Effector memory CD8-positive, alpha-beta T cell (primary cell): ENCODE results near the gene UBE2H.

Source experiments
- ATAC-seq: fragments of 150-1000 bp; cut with Tn5 transposase; replicated peaks from 2 replicates; pipeline ENCODE4 v1.10.0; 2021; ENCODE audit warnings: mild to moderate bottlenecking, moderate library complexity
- DNase-seq, 3 experiments: peaks; one replicate each; pipeline ENCODE4 v3.0.0; 2021
- H3K27ac Mint-ChIP-seq, 2 donors: one replicate each; pipeline ENCODE4 v1.8.0; 2022; ENCODE audit warnings: mild to moderate bottlenecking in 2 of 2, mixed read lengths in 2 of 2, moderate library complexity in 2 of 2
- H3K27me3 Mint-ChIP-seq, 2 donors: one replicate each; pipeline ENCODE4 v1.8.0; 2022; ENCODE audit warnings: mixed read lengths in 2 of 2
- H3K36me3 Mint-ChIP-seq: one replicate; pipeline ENCODE4 v1.8.0; 2022; ENCODE audit warnings: mild to moderate bottlenecking, moderate library complexity, mixed read lengths; ENCODE audit not compliant: insufficient read depth
- H3K4me1 Mint-ChIP-seq, 2 donors: one replicate each; pipeline ENCODE4 v1.8.0; 2022; ENCODE audit warnings: low read depth in 2 of 2, mixed read lengths in 2 of 2
- H3K4me3 Mint-ChIP-seq, 2 donors: one replicate each; pipeline ENCODE4 v1.8.0; 2022; ENCODE audit warnings: mild to moderate bottlenecking in 2 of 2, mixed read lengths in 2 of 2, moderate library complexity in 2 of 2
- H3K9me3 Mint-ChIP-seq, 2 donors: one replicate each; pipeline ENCODE4 v1.8.0; 2022; ENCODE audit warnings: mixed read lengths in 2 of 2

UBE2H gene

DNA sequence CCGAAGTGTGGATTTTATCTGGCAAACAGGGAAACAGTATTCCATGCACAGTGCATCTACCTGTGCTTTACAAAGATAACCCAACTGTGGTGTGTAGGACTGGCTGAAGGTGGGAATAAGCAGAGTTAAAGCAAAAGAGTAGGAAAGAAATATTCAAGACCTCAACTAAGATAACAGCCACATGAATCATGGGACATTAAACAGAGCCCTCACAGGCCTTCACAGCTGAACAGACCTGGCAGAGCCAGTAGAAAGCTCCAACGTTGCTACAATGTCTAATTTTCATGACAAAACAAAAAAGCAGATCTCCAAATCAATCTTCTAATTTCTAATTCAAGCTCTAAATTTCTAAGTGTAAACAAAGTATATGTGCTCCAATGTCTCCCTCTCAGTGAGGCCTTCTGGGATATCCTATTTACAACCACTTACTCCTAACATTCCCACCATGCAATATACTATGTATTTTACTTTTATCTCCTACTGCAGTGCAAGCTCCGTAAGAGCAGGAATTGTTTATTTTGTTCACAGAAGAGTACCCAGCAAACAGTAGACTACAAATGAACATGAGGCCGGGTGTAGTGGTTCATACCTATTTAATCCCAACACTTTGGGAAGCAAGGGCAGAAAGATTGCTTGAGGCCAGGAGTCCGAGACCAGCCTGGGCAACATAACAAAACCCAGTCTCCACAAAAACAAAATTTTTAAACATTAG is 63.5 kb downstream of the UBE2H start:
- Mint-ChIP-seq H3K4me1 (peaks cover 1 to 3% of the 10 kb centered on the region in 2 donors), H3K27ac (peak overlapping the region in 1 of 2 donors; percentile 62), H3K36me3 (peaks cover 27% of the 10 kb centered on the region), H3K4me3 (no peak overlapping the region), H3K27me3 (no peaks in the 10 kb centered on the region), H3K9me3 (no peaks in the 10 kb centered on the region)
- DNase-seq = no peak
- no peak for ATAC-seq

DNA sequence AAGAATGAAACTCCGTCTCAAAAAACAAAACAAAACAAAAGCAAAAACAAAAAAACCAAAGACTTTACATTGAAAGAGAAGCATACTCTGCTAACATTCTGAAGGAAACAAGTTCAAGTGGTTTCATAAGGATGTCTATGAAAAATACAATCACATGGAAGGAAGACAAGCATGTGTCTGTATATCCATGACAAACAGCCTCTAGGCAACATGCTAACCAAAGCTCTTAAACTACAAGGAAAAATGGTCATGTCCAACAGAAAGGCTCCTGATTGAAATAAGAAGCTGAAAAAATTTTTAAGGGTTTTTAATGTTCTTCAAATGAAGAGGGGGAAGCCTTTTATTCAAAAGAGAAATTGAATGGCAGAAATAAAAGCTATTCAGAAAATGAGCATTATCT is 64.9 kb downstream of the UBE2H start:
- no peak overlapping the region for H3K27ac Mint-ChIP-seq
- no peak overlapping the region for H3K4me3 Mint-ChIP-seq
- DNase-seq (no peak), ATAC-seq (no peak)
- peaks cover 0 to 1% of the 10 kb centered on the region in 2 donors for H3K4me1 Mint-ChIP-seq
- H3K36me3 Mint-ChIP-seq = peaks cover 27% of the 10 kb centered on the region
- H3K27me3 Mint-ChIP-seq = no peaks in the 10 kb centered on the region
- no peaks in the 10 kb centered on the region for H3K9me3 Mint-ChIP-seq

DNA sequence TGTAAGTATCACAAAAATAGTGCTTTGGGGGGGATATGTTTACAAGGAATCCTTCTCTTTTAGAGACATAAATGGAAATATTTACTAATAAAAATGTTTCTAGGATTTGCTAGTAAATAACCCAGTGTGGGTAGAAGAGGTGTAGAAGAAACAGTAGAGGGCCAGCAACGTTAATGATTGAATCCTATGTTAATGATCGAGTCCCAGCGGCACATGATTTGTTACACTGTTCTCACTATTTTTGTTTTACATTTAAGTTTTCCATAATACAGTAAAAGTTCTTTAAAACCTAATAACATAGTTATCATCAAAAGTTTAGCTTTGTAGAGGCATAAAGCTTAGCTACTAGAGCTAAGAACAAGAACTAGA is 66.0 kb downstream of the UBE2H start:
- H3K4me3 Mint-ChIP-seq = no peak overlapping the region
- H3K27me3 Mint-ChIP-seq = no peaks in the 10 kb centered on the region
- H3K9me3 Mint-ChIP-seq = no peaks in the 10 kb centered on the region
- H3K4me1 Mint-ChIP-seq = peaks cover 3 to 4% of the 10 kb centered on the region in 2 donors
- peak overlapping the region in 1 of 2 donors; percentile 6 for H3K27ac Mint-ChIP-seq
- ATAC-seq (no peak), DNase-seq (no peak)
- peaks cover 20% of the 10 kb centered on the region for H3K36me3 Mint-ChIP-seq

DNA sequence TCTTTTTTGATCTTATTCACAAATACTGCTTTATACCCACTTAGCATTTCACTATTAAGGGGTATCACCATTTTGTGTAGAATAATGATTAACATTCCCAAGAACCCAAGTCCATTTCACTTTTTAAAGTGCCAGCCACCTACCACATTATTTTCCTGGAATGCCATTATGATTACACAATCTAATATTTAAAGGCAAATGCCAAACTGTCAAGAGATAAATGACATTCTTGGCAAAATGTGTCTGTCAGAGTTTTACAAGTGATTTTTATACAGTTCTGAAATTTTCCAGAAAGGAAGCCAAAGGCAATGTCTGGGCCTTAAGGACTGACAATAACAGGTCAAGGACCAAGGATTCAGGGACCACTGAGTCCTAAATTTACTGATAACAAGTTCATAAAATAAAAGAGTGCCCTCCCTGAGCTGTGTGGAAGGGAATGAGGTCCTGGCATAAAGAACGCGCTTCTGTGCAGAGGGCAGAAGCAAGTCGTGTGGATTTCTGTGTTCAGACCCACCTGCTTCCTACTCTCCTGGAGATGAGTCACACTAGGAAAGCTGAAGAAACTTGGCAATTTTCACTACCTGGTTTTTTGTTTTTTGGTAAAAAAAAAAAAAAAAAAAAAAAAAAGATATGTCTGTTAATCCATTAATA is 66.5 kb downstream of the UBE2H start:
- Mint-ChIP-seq H3K27ac (peak overlapping the region in 1 of 2 donors; percentile 6), H3K4me1 (peaks cover 5 to 7% of the 10 kb centered on the region in 2 donors), H3K4me3 (no peak overlapping the region), H3K9me3 (no peaks in the 10 kb centered on the region), H3K27me3 (no peaks in the 10 kb centered on the region), H3K36me3 (peaks cover 19% of the 10 kb centered on the region)
- no peak for DNase-seq
- ATAC-seq = no peak

DNA sequence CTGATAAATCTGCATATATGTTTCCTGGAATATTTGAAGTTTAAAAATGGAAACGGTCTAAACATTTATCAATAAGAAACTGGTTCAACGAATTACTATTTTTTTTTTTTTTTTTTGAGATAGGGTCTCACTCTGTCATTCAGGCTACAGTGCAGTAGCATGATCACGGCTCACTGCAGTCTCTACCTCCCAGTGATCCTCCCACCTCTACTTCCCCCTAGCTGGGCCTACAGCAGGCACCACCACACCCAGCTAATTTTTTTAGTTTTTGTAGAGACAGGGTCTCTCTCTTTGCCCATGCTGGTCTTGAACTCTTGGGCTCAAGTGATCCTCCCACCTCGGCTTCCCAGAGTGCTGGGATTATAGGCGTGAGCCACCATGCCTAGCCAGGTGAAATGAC is 68.3 kb downstream of the UBE2H start:
- H3K27ac Mint-ChIP-seq = no peak overlapping the region
- H3K4me3 Mint-ChIP-seq = no peak overlapping the region
- DNase-seq = no peak
- H3K27me3 Mint-ChIP-seq = no peaks in the 10 kb centered on the region
- H3K9me3 Mint-ChIP-seq = no peaks in the 10 kb centered on the region
- ATAC-seq = no peak
- peaks cover 13 to 14% of the 10 kb centered on the region in 2 donors for H3K4me1 Mint-ChIP-seq
- H3K36me3 Mint-ChIP-seq = peaks cover 22% of the 10 kb centered on the region

DNA sequence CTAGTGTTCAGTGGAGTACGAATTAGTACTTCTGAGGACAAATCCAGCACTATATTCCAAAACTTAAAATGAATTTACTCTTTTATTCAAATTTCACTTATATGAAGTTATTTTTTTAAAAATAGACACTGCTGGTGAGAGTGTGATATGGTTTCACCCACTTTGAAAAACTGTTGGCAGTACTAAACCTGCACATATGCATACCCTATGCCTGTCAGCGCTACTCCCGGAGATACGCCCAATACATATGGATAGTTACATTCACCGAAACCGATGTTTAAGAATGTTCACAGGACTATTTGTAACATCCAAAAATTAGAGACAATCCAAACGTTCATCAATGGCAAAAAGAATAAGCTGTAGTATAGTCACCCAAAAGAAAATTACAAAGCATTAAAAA is 69.6 kb downstream of the UBE2H start:
- no peak for DNase-seq
- peaks cover 25% of the 10 kb centered on the region for H3K36me3 Mint-ChIP-seq
- ATAC-seq = no peak
- H3K27ac Mint-ChIP-seq = no peak overlapping the region
- no peaks in the 10 kb centered on the region for H3K27me3 Mint-ChIP-seq
- H3K4me3 Mint-ChIP-seq = no peak overlapping the region
- H3K4me1 Mint-ChIP-seq = peaks cover 14 to 15% of the 10 kb centered on the region in 2 donors
- H3K9me3 Mint-ChIP-seq = no peaks in the 10 kb centered on the region

DNA sequence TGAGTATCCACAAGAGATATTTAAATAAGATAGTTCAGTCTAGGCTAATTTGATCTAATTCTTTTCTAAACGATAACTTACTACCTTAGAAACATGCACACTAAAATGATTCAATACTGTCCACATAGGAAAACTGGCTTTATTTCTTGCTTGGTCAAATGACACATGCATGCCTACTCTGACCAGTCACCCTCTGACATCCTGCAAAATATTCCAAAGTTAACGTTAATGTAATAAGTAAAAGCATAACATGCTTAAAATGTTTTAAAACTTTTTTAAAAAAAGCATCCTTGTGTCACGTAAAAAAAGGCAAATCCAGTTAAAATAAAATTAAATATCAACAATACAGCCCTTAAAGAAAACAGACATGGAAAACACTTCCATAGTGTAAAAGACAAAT is 70.2 kb downstream of the UBE2H start:
- DNase-seq = no peak
- Mint-ChIP-seq H3K27ac (no peak overlapping the region), H3K4me1 (peaks cover 14 to 15% of the 10 kb centered on the region in 2 donors), H3K27me3 (no peaks in the 10 kb centered on the region), H3K4me3 (no peak overlapping the region), H3K36me3 (peaks cover 27% of the 10 kb centered on the region), H3K9me3 (no peaks in the 10 kb centered on the region)
- no peak for ATAC-seq

DNA sequence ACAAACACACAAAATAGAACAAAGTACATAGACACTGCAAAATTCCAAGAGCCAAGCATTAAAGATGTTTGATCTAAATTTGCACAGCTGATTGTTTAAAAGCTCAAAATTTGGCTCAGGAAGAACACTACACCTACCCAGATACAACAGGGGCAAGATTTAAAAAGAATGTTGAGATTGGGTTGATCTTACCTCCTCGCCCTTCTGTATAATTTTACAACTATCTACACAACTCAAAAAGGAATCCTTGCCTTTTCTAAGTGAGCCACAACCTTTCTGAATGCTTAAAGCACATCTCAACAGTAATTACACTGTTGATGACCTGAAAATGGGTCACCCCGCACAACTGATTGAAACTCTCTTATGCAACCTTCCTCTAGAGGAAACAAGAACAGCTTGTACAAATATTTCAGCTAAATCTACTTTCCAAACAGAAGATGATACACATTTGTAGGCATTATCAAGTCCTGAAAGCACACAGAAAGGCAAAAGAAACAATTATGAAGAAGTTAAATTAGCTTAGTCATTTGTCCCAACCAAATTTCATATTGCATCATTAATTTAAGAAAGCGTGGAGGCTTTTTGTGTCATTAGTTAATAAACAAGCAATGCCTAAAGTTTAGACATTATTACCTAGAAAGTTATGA is 75.5 kb downstream of the UBE2H start:
- no peak for DNase-seq
- H3K27me3 Mint-ChIP-seq = no peaks in the 10 kb centered on the region
- H3K4me3 Mint-ChIP-seq = no peak overlapping the region
- peaks cover 27 to 29% of the 10 kb centered on the region in 2 donors for H3K4me1 Mint-ChIP-seq
- peaks cover 18% of the 10 kb centered on the region for H3K36me3 Mint-ChIP-seq
- no peaks in the 10 kb centered on the region for H3K9me3 Mint-ChIP-seq
- no peak for ATAC-seq
- H3K27ac Mint-ChIP-seq = no peak overlapping the region

DNA sequence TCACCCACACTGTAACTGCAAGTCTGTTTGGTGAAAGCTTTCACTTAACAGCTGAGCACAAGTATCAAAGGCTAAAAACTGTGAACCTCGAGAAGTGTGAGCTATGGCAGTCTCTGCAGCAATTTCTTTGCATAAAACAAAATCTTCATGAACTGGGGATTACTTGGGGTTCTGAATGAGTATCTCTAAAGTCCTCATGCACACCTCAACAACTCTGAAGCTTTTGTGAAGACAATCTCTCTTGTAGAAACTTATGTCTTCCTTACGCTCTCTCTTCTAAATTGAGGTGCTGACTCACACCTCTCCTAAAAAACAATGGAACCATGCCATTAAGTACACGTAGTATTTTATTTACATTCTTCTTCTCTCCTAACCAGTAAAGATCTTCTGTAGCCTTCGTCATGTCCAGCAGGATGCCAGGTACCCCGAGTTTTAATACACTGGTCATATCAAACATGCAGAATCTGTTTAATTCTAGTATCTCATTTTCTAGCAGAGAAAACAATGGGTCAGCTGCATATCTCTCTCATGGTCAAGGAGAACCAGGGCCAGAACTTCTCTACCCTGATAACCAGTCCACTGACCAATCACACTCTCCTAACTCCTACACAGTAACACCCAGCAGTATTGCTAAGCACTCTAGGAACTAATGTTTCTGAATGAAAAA is 76.9 kb downstream of the UBE2H start:
- Mint-ChIP-seq H3K36me3 (peaks cover 13% of the 10 kb centered on the region), H3K27ac (no peak overlapping the region), H3K9me3 (no peaks in the 10 kb centered on the region), H3K4me1 (peaks cover 21 to 29% of the 10 kb centered on the region in 2 donors), H3K27me3 (no peaks in the 10 kb centered on the region), H3K4me3 (no peak overlapping the region)
- DNase-seq (no peak), ATAC-seq (no peak)

DNA sequence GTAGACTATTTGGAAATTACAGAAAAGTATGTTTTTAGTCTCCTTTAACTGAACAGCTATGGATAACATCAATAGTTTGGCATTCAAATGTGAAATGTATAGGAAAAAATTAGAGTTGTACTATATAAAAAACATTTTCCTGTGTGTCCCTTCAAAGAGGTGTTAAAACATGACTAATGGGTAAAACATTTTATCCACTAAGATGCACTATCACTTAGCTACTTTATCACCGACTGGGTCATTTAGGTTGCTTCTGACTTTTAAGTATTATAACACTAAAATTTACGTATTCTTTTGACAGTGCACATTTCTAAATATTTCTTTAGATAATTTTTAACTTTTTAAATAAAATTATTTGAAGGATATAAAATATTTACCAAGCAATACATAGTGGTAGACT is 77.6 kb downstream of the UBE2H start:
- ATAC-seq = no peak
- Mint-ChIP-seq H3K4me1 (peaks cover 22 to 31% of the 10 kb centered on the region in 2 donors), H3K27me3 (no peaks in the 10 kb centered on the region), H3K27ac (no peak overlapping the region), H3K9me3 (no peaks in the 10 kb centered on the region), H3K4me3 (no peak overlapping the region), H3K36me3 (peaks cover 11% of the 10 kb centered on the region)
- DNase-seq = no peak

DNA sequence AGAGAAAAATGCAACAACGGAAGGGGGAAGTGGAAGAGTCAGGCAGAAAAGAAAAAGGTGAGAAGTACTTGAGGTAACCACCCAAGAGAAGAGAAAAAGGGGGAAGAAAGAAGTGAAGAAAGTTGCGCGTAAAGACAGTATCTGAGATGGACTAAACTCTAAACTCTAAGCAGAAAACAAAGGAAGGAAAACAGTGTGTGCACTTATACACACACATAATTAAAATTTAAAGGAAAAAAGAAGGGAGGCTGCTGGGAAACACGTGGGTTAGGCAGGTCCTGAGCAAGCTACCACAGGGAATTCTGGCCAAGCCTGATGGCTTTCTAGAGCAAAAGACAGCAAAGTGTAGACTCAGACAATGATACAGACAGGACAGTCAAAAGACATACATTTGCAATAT is 78.0 kb downstream of the UBE2H start:
- H3K36me3 Mint-ChIP-seq = peaks cover 11% of the 10 kb centered on the region
- H3K9me3 Mint-ChIP-seq = no peaks in the 10 kb centered on the region
- ATAC-seq = no peak
- H3K27ac Mint-ChIP-seq = no peak overlapping the region
- no peak overlapping the region for H3K4me3 Mint-ChIP-seq
- H3K4me1 Mint-ChIP-seq = peaks cover 21 to 33% of the 10 kb centered on the region in 2 donors
- no peaks in the 10 kb centered on the region for H3K27me3 Mint-ChIP-seq
- no peak for DNase-seq

DNA sequence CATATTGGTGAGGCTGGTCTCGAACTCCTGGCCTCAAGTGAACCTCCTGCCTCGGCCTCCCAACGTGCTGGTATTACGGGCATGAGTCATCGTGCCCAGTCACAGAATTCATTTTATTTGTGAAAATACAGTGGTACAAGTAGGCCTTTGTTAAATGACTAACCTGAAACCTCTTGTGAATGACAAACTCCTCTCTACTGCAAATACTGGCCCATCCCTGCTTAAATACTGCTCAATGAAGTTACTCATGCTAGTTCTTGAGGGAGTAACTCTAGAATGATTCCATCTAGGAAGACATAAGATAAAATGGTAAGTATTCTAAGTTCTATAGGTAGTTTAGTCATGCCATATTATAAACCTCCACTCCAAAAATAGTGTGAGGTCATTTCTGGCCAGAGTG is 80.7 kb downstream of the UBE2H start:
- no peak for DNase-seq
- no peaks in the 10 kb centered on the region for H3K9me3 Mint-ChIP-seq
- no peak for ATAC-seq
- H3K4me3 Mint-ChIP-seq = no peak overlapping the region
- peaks cover 11% of the 10 kb centered on the region for H3K36me3 Mint-ChIP-seq
- peaks cover 21 to 37% of the 10 kb centered on the region in 2 donors for H3K4me1 Mint-ChIP-seq
- H3K27me3 Mint-ChIP-seq = no peaks in the 10 kb centered on the region
- H3K27ac Mint-ChIP-seq = no peak overlapping the region

DNA sequence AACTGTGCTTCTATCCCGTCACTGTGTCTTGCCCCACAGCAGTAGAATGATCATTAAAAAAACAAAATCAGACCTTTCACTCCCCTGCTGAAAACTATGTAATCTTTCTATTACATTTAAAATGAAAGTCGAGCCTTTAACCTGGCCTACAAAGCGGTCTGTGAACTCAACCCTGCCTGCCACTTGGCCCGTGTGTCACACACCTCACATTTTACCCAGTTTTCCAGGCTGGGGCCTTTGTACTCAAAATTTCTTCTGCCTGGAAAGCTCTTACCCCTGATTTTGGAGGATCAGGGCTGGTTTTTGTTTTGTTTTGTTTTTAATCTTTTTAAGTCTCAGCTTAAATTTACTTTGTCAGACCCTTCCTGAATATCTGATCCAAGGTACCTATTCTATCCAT is 82.1 kb downstream of the UBE2H start:
- Mint-ChIP-seq H3K27me3 (no peaks in the 10 kb centered on the region), H3K4me1 (peaks cover 24 to 36% of the 10 kb centered on the region in 2 donors), H3K36me3 (peaks cover 11% of the 10 kb centered on the region), H3K9me3 (no peaks in the 10 kb centered on the region), H3K4me3 (no peak overlapping the region), H3K27ac (no peak overlapping the region)
- ATAC-seq (no peak), DNase-seq (no peak)
